GM12801 (cell line): ENCODE results near the gene SMOC1.

Source experiments
- TF ChIP-seq, protein P1 (sequence below): IDR thresholded peaks from one replicate; pipeline ENCODE4 v1.5.1; 2011; ENCODE audit warnings: control low read depth; ENCODE audit not compliant: insufficient read length; ENCODE audit errors: extremely low read depth

The SMOC1 gene

DNA sequence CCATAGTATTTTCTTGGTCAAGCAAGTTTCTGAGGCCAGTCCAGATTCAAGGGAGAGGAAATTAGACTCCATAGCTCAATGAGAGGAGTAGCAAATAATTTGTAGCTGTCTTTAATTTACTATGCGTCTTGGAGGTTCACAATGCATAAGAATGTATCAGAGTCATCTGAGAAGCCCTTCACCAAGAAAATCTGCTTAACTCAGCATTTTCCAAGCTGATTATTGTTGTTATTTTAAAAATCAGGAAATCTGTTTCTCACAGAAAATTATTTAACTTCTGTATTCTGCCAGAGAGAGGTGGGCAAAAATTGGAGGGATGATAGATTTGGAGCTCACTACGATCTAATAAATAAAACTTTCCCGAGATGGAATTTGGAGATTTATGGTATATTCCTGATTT, 72.0 kb downstream of the SMOC1 start:
- TF ChIP-seq, protein P1, sequence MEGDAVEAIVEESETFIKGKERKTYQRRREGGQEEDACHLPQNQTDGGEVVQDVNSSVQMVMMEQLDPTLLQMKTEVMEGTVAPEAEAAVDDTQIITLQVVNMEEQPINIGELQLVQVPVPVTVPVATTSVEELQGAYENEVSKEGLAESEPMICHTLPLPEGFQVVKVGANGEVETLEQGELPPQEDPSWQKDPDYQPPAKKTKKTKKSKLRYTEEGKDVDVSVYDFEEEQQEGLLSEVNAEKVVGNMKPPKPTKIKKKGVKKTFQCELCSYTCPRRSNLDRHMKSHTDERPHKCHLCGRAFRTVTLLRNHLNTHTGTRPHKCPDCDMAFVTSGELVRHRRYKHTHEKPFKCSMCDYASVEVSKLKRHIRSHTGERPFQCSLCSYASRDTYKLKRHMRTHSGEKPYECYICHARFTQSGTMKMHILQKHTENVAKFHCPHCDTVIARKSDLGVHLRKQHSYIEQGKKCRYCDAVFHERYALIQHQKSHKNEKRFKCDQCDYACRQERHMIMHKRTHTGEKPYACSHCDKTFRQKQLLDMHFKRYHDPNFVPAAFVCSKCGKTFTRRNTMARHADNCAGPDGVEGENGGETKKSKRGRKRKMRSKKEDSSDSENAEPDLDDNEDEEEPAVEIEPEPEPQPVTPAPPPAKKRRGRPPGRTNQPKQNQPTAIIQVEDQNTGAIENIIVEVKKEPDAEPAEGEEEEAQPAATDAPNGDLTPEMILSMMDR, result no peak

DNA sequence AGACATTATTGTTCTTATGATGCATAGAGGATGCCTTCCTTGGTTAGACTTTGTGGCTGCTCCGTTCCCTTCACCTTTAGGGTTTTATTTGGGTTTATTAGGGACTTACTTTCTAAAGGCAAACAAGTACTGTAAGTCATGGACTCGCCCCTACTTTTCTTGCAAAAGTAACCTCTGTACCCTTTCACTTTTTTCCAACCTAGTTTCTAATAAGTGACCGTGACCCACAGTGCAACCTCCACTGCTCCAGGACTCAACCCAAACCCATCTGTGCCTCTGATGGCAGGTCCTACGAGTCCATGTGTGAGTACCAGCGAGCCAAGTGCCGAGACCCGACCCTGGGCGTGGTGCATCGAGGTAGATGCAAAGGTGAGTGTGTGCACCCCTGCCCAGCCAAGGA, 72.7 kb downstream of the SMOC1 start:
- TF ChIP-seq, protein P1, result no peak

DNA sequence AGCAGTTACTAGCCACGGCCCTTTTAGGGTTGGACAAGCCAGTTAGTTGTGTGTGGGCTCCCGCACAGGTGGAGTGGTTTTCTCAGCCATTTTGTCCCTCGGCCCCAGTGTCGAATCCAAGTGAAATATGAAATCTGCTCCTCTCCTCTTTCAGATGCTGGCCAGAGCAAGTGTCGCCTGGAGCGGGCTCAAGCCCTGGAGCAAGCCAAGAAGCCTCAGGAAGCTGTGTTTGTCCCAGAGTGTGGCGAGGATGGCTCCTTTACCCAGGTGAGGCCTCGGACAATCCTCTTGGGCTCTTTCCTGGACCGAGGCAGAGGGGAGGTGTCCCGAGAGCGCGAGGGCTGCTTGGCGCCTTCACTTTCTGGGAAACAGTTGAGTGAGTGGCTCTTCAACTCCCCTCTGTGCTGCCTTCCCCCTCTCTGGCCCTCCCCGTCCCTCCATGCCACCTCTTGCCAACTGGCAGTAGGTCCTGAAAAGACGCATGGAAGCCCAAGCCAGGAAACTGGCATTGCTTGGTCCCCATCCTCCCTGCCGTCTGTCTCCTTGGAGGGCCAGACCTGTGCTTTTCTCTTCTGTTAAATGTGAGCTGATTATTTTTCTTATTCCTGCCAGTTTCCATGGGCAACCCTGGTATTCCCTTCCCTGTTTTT, 74.2 kb downstream of the SMOC1 start:
- TF ChIP-seq, protein P1, result no peak

DNA sequence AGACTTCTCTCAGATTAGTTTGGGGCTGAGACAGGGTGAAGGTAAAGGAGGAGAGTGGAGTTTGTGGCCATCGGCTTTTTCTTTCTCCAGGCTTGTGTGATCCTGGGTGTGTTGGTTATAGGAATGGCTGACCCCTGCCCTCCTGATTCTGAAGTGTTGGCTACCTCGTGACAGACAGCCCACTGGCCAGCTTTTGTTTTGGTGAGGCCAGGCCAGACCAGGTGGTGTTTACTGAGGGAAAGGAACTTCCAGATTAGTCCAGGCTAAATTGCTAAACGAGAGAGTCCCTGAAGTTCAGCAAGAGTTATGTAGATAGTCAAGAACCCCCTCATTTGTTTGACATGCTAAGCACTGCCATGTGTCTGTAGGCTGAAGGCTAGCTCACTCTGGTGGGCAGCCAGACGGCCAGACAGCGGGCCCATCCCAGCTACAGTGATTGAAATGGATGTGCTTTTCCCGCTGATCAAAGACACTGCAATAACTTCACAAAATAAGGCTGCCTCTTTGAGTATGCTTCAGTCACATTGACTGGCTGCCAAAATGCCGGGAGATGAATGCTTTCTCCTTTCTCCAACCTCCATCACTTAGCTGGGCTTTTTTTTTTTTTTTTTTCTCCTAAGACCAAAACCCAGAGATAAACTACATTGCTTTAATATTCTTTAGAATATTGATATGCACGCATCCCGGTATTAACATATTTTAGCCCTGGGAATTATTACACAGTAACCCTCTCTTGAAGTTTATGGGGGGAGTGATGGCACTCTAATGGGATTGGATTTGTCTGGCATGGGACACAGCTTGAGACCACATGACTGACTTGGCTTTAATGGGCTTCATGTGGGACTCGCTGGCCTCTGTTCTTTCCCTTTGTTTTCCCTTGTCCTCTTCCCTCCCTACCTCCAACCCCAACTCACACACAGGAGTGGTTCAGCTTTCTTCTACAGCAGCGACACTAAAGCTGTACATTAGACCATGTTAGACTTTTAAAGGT, 76.9 kb downstream of the SMOC1 start:
- TF ChIP-seq, protein P1, result no peak

DNA sequence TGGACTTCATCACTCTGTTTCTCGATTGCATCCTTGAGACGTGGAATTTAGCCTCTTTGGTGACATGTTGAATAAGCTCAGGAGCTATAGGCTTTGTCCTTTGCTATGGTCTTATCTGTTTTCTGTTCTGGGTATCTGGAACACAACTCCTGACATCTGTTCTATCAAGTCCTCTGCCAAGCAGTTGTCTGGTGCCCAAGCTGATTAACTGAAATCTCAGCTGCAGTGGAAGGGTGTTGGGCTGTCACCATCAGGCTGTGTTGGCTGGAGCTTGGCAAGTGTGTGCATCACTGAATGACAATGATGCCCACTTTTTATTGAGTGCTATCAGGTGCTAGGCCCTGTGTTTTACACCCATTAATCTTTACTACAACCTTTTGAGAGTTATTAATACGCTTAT, 77.8 kb downstream of the SMOC1 start:
- TF ChIP-seq, protein P1, result no peak

DNA sequence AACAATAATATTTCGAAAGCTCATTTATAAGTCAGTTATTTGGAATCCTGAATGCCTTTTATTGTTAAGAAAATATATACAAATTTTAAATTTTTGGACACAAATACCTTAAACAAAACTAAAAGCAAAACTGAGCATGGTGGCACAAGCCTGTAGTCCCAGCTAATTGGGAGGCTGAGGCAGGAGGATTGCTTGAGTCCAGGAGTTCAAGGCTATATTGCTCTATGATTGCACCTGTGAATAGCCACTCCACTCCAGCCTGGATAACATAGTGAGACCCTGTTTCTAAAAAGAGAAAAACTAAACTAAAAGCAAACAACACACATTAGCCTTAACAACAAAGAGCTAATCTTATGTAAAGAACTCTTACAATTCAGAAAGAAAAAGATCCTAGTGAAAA, 78.8 kb downstream of the SMOC1 start:
- TF ChIP-seq, protein P1, result no peak

DNA sequence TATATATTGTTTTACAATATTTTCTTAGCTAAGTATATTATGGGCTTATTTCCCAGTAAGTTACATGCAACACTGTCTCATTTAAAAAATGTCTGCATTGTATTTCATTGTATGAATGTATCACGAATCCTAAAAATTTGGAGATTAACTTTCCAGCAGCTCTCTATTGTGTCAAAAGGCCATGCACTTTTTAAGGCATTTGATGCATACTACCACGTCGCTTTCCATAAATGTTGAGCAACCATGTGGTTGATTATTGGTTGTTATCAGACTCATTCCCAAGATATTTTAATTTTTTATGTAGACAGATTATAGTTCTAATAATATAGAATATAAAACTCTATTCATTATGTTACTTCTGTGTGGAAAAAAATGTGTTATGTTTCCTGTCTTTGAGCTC, 79.9 kb downstream of the SMOC1 start:
- TF ChIP-seq, protein P1, result no peak
